ENCODE measurements around the gene ACSM3. TPM values are rescaled to one million over a fixed set of nuclear protein-coding genes. Genes with fewer than 3 reads are reported as not detected.

ACSM3 gene
- total and polyA plus RNA-seq, 10 of the 15 experiments (the other 5 are each of a cell fraction or from before 2014, with no cell fraction given) = 4.9 to 21.0 (median 7.0) TPM

DNA sequence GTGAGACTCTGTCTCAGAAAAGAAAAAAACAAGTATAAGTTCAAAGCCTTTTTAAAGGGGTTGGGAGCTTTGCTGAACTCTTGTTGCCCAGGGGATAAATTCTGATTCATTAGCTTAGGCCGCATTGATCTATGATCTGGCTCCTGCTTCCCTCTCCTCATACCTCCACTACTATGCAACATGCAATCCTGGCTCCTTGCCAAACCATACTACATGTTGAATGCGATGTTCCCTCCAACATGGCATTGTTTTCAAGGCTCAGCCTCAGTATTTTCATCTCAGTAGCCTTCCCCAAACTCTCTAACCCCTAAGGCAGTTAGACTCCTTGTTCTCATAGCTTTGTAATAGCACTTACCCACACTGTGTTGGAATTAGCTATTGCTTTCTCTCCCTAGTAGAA, 48.7 kb downstream of the ACSM3 start (continued):
- no peak for TF ChIP-seq SMAD1 (IDR thresholded peaks at IDR 0.05; ENCODE audit: low read depth, partially characterized antibody)
- no peak for TF ChIP-seq POLR2AphosphoS2 (IDR thresholded peaks at IDR 0.05; ENCODE audit: low read depth, low read length)

DNA sequence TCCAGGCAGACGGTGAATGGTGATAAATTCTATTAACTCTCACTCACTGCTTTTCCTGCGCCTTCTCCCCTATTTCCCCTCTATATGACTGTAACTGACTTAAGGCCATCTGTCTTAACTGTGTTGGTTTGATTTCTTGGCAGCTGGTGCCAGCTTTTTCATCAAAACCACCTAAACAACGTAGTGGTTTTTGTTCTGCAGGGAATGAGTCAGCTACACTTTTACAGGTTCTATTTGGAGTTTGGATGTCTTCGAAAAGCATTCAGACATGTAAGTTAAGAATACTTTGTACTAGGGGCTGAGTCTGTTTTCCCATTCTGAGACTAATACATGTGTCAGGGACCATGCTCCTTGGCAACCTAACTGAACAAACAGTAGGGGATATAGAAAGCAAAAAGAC, 51.0 kb downstream of the ACSM3 start:
- FAIRE-seq = peak; percentile 41
- CTCF ChIA-PET = interaction anchor here (0.7 to 2.5 kb wide), 4 partner anchors 8 to 266 kb away, joined by 3 to 13 read pairs (median 4); partner anchors contain the start of genes ACSM3, ERI2 and REXO5
- TF ChIP-seq HDAC6 (IDR thresholded peaks at IDR 0.05; ENCODE audit: unreplicated experiment) = no peak
- no peak for TF ChIP-seq HDAC2 (IDR thresholded peaks at IDR 0.05)
- TF ChIP-seq SUPT20H (IDR thresholded peaks at IDR 0.05; ENCODE audit: borderline replicate concordance, control insufficient read depth, low read depth, low read length) = no peak
- TF ChIP-seq, protein P1, sequence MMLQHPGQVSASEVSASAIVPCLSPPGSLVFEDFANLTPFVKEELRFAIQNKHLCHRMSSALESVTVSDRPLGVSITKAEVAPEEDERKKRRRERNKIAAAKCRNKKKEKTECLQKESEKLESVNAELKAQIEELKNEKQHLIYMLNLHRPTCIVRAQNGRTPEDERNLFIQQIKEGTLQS (IDR thresholded peaks at IDR 0.05; ENCODE audit: borderline replicate concordance, extremely low read depth, low read depth, low read length) = no peak
- TF ChIP-seq EED (IDR thresholded peaks at IDR 0.05; ENCODE audit: low read depth) = no peak
- no peak for TF ChIP-seq TBL1XR1 (IDR thresholded peaks at IDR 0.05; ENCODE audit: low read depth, low read length)
- no peak for TF ChIP-seq WRNIP1 (IDR thresholded peaks at IDR 0.05; ENCODE audit: borderline replicate concordance, low read depth, low read length)
- TF ChIP-seq, protein P2, sequence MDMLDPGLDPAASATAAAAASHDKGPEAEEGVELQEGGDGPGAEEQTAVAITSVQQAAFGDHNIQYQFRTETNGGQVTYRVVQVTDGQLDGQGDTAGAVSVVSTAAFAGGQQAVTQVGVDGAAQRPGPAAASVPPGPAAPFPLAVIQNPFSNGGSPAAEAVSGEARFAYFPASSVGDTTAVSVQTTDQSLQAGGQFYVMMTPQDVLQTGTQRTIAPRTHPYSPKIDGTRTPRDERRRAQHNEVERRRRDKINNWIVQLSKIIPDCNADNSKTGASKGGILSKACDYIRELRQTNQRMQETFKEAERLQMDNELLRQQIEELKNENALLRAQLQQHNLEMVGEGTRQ (IDR thresholded peaks at IDR 0.05; ENCODE audit: borderline replicate concordance, low read depth, low read length) = no peak
- no peak for TF ChIP-seq TAF1 (IDR thresholded peaks at IDR 0.05; ENCODE audit: borderline replicate concordance, low read depth, low read length)
- TF ChIP-seq STAT1 (conservative IDR thresholded peaks at IDR 0.05) = no peak
- TF ChIP-seq MTA2 (IDR thresholded peaks at IDR 0.05; ENCODE audit: low read depth) = no peak
- no peak for TF ChIP-seq NRF1 (conservative IDR thresholded peaks at IDR 0.05; ENCODE audit: low read depth, low read length)
- TF ChIP-seq ETV6 (conservative IDR thresholded peaks at IDR 0.05 in 1 of 2, IDR thresholded peaks at IDR 0.05 in 1 of 2; ENCODE audit: borderline replicate concordance in 1 of 2, low read depth in 1 of 2) = 0 out of 4 replicates have a peak, but pooled peaks of 1 of the 2 experiments have one; percentile 36
- no peak for TF ChIP-seq KDM1A (IDR thresholded peaks at IDR 0.05; ENCODE audit: borderline replicate concordance)
- TF ChIP-seq, protein P3, sequence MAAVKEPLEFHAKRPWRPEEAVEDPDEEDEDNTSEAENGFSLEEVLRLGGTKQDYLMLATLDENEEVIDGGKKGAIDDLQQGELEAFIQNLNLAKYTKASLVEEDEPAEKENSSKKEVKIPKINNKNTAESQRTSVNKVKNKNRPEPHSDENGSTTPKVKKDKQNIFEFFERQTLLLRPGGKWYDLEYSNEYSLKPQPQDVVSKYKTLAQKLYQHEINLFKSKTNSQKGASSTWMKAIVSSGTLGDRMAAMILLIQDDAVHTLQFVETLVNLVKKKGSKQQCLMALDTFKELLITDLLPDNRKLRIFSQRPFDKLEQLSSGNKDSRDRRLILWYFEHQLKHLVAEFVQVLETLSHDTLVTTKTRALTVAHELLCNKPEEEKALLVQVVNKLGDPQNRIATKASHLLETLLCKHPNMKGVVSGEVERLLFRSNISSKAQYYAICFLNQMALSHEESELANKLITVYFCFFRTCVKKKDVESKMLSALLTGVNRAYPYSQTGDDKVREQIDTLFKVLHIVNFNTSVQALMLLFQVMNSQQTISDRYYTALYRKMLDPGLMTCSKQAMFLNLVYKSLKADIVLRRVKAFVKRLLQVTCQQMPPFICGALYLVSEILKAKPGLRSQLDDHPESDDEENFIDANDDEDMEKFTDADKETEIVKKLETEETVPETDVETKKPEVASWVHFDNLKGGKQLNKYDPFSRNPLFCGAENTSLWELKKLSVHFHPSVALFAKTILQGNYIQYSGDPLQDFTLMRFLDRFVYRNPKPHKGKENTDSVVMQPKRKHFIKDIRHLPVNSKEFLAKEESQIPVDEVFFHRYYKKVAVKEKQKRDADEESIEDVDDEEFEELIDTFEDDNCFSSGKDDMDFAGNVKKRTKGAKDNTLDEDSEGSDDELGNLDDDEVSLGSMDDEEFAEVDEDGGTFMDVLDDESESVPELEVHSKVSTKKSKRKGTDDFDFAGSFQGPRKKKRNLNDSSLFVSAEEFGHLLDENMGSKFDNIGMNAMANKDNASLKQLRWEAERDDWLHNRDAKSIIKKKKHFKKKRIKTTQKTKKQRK (IDR thresholded peaks at IDR 0.05; ENCODE audit: low read depth, low read length) = no peak
- 0 out of 2 replicates have a peak, but pooled peaks have one; percentile 30 for TF ChIP-seq MEF2A (IDR thresholded peaks at IDR 0.05; ENCODE audit: insufficient read depth, low read depth, low read length)
- TF ChIP-seq CEBPB (IDR thresholded peaks at IDR 0.05; ENCODE audit: borderline replicate concordance in 1 of 2, low read depth in 2 of 2, low read length in 2 of 2) = no peak
- TF ChIP-seq SMAD1 (IDR thresholded peaks at IDR 0.05; ENCODE audit: low read depth, partially characterized antibody) = no peak

More for the DNA sequence above, 51.0 kb downstream of the ACSM3 start:
- no peaks in the 10 kb centered on the region for H4K20me1 ChIP-seq (ENCODE audit: control insufficient read depth, insufficient read depth)
- H3K9me3 ChIP-seq (replicated peaks; ENCODE audit: control insufficient read depth, insufficient read depth, low read length) = no peaks in the 10 kb centered on the region
- POLR2A ChIA-PET = interaction anchor here (0.6 kb wide), 1 partner anchor 422 kb away, joined by 3 read pairs; no protein-coding TSS in a partner anchor
- no peak overlapping the region for H3K4me3 ChIP-seq
- intact Hi-C loops (cut with micrococcal nuclease; ENCODE audit: unreplicated experiment) = no loop called here
- RAD21 ChIA-PET (ENCODE audit: unreplicated experiment) = interaction anchor here (1.1 kb wide), 1 partner anchor 36 kb away, joined by 3 read pairs; no protein-coding TSS in a partner anchor
- no peak for DNase-seq (ENCODE audit: low read depth, low spot score)
- H3K36me3 ChIP-seq (ENCODE audit: control insufficient read depth in 2 of 2, insufficient read depth in 2 of 2, low read length in 1 of 2) = no peaks in the 10 kb centered on the region
- no peak overlapping the region for H3K27ac ChIP-seq (ENCODE audit: control insufficient read depth, insufficient read depth)
- no TSS peak for BruUV-seq (replicated peaks)
- no peaks in the 10 kb centered on the region for H3K79me2 ChIP-seq (ENCODE audit: control insufficient read depth, insufficient read depth, low read length)
- no peak overlapping the region for H2AFZ ChIP-seq (ENCODE audit: control insufficient read depth, low read depth, low read length)
- no peaks in the 10 kb centered on the region for H3K4me1 ChIP-seq (ENCODE audit: control insufficient read depth, insufficient read depth, low read length)
- SMC1A ChIA-PET (ENCODE audit: uncharacterized antibody, unreplicated experiment) = interaction anchor here (1.1 to 2.5 kb wide), 5 partner anchors 10 to 32 kb away, joined by 3 to 8 read pairs (median 6); no protein-coding TSS in a partner anchor
- no peak overlapping the region for H3K4me2 ChIP-seq (ENCODE audit: control insufficient read depth, insufficient read depth)
- peak; percentile 87 for ATAC-seq
- H3K9ac ChIP-seq (ENCODE audit: control insufficient read depth, insufficient read depth, low read length) = no peak overlapping the region
- in situ Hi-C loops (cut with MboI) = no loop called here
- WGBS (ENCODE audit: insufficient coverage, insufficient replicate concordance, low lambda C conversion rate, missing lambda C conversion rate) = 33% methylated on average over 4 of the region's 4 CpGs
- H3K27me3 ChIP-seq (replicated peaks in 1 of 2; ENCODE audit: control insufficient read depth in 2 of 2, insufficient read depth in 2 of 2, low read length in 1 of 2) = no peaks in the 10 kb centered on the region
